GM19467 (cell line): ENCODE measurements around the gene MXRA8.
A peak's percentile ranks its signal among the peaks of the same experiment; 100 is the strongest.
"Not testable (repeated sequence)": the region's sequence is repeated elsewhere in the genome, so short reads cannot be mapped to it uniquely, and the experiment has no call there.

Experiments used
- ATAC-seq: cut with Tn5 transposase; IDR thresholded peaks from one replicate; pipeline ENCODE4 v1.9.1; 2021; ENCODE audit warnings: mild to moderate bottlenecking, moderate library complexity; ENCODE audit not compliant: unreplicated experiment

The MXRA8 gene

GRCh38 chr1:1358433-1359271, at the start of gene MXRA8:
Gene MXRA8 (minus strand): TSS chr1:1358555. CDS start chr1:1358504, 51 bp downstream.
- no peak for ATAC-seq

- peak; percentile 32 for ATAC-seq
Measured at GRCh38 chr1:1407636-1408318, 49.4 kb upstream of the MXRA8 start.

GRCh38 chr1:1406821-1407635, 48.7 kb upstream of the MXRA8 start, which contains the start of gene MRPL20:
Gene MRPL20 (minus strand): TSS chr1:1407293. CDS start chr1:1407217, 76 bp downstream.
- ATAC-seq: peak; percentile 82

GRCh38 chr1:1406101-1406820, 47.9 kb upstream of the MXRA8 start:
- ATAC-seq: no peak

- ATAC-seq: no peak
Measured at GRCh38 chr1:1403653-1404052, 45.3 kb upstream of the MXRA8 start.

GRCh38 chr1:1402901-1403392, 44.6 kb upstream of the MXRA8 start:
- not testable (repeated sequence) for ATAC-seq

- no peak for ATAC-seq
Measured at GRCh38 chr1:1402072-1402900, 43.9 kb upstream of the MXRA8 start.

GRCh38 chr1:1401457-1402010, 43.2 kb upstream of the MXRA8 start:
- no peak for ATAC-seq

GRCh38 chr1:1400576-1401456, 42.5 kb upstream of the MXRA8 start:
- no peak for ATAC-seq

GRCh38 chr1:1399872-1400575, 41.7 kb upstream of the MXRA8 start:
- ATAC-seq: no peak

GRCh38 chr1:1399187-1399871, 41.0 kb upstream of the MXRA8 start, which contains the start of gene CCNL2:
Gene CCNL2 (minus strand): TSS chr1:1399335. CDS start chr1:1399306, 29 bp downstream.
- ATAC-seq: peak; percentile 92

GRCh38 chr1:1398677-1399186, 40.4 kb upstream of the MXRA8 start:
- ATAC-seq: no peak

- ATAC-seq: no peak
Measured at GRCh38 chr1:1397839-1398523, 39.6 kb upstream of the MXRA8 start.

GRCh38 chr1:1395166-1395565, 36.8 kb upstream of the MXRA8 start:
- ATAC-seq: no peak

GRCh38 chr1:1394116-1394515, 35.8 kb upstream of the MXRA8 start:
- no peak for ATAC-seq

- ATAC-seq: no peak
Measured at GRCh38 chr1:1393428-1393827, 35.1 kb upstream of the MXRA8 start.
